OCI-LY3 (cell line): ENCODE measurements around the gene RSAD1.

Source experiments
- H2AFZ ChIP-seq: fragments of 200-600, 300-600 bp; shearing (Covaris generic); 2 replicates; pipeline ENCODE4 v1.6.0; 2014; ENCODE audit warnings: antibody characterized with exemption, low read depth, low read length
- H3K27ac ChIP-seq: fragments of 200-600, 300-600 bp; sonication (generic); 2 replicates; pipeline ENCODE4 v1.5.1; 2014; ENCODE audit warnings: mild to moderate bottlenecking, low read length, moderate library complexity, mixed read lengths
- H3K27me3 ChIP-seq: fragments of 200-600, 300-600 bp; sonication (generic); 2 replicates; pipeline ENCODE4 v1.6.1; 2014; ENCODE audit warnings: low read depth, low read length, mixed read lengths
- H3K36me3 ChIP-seq: fragments of 200-600, 300-600 bp; sonication (generic); replicated peaks from 2 replicates; pipeline ENCODE3; 2014; ENCODE audit warnings: low read depth, low read length, mixed read lengths
- H3K4me1 ChIP-seq: fragments of 300-600, 200-600 bp; sonication (generic); 2 replicates; pipeline ENCODE4 v1.6.1; 2014; ENCODE audit warnings: low read length, mixed read lengths
- H3K4me2 ChIP-seq: fragments of 200-600, 300-600 bp; sonication (generic); 2 replicates; pipeline ENCODE4 v1.6.1; 2014; ENCODE audit warnings: low read length, mixed read lengths
- H3K4me3 ChIP-seq: fragments of 300-600, 200-600 bp; sonication (generic); 2 replicates; pipeline ENCODE4 v1.5.1; 2014; ENCODE audit warnings: antibody characterized with exemption, mild to moderate bottlenecking, low read length, moderate library complexity
- H3K79me2 ChIP-seq: fragments of 300-600, 200-600 bp; shearing (Covaris generic); 2 replicates; pipeline ENCODE4 v1.6.1; 2014; ENCODE audit warnings: mild to moderate bottlenecking, low read length, mixed read lengths
- H3K9ac ChIP-seq: fragments of 300-600, 200-600 bp; shearing (Covaris generic); 2 replicates; pipeline ENCODE4 v1.6.0; 2014; ENCODE audit warnings: mild to moderate bottlenecking, low read length, moderate library complexity
- H3K9me3 ChIP-seq: fragments of 200-600, 300-600 bp; shearing (Covaris generic); 2 replicates; pipeline ENCODE4 v1.6.1; 2014; ENCODE audit warnings: low read length, mixed read lengths; ENCODE audit not compliant: insufficient read depth
- H4K20me1 ChIP-seq: fragments of 200-600, 300-600 bp; sonication (generic); 2 replicates; pipeline ENCODE4 v1.6.1; 2016; ENCODE audit warnings: low read length, mixed read lengths; ENCODE audit not compliant: insufficient read depth
- EZH2phosphoT487 ChIP-seq: fragments of 200-600 bp; shearing (Covaris generic); IDR thresholded peaks from 2 replicates; pipeline ENCODE4 v1.6.1; 2018; ENCODE audit warnings: antibody characterized with exemption, mixed run types, low read depth
- TF ChIP-seq, protein P1 (sequence below): fragments of 200-600, 300-600 bp; sonication (generic); IDR thresholded peaks from 2 replicates; pipeline ENCODE4 v1.5.1; 2014; ENCODE audit warnings: antibody characterized with exemption, low read length, low read depth

Gene RSAD1

DNA sequence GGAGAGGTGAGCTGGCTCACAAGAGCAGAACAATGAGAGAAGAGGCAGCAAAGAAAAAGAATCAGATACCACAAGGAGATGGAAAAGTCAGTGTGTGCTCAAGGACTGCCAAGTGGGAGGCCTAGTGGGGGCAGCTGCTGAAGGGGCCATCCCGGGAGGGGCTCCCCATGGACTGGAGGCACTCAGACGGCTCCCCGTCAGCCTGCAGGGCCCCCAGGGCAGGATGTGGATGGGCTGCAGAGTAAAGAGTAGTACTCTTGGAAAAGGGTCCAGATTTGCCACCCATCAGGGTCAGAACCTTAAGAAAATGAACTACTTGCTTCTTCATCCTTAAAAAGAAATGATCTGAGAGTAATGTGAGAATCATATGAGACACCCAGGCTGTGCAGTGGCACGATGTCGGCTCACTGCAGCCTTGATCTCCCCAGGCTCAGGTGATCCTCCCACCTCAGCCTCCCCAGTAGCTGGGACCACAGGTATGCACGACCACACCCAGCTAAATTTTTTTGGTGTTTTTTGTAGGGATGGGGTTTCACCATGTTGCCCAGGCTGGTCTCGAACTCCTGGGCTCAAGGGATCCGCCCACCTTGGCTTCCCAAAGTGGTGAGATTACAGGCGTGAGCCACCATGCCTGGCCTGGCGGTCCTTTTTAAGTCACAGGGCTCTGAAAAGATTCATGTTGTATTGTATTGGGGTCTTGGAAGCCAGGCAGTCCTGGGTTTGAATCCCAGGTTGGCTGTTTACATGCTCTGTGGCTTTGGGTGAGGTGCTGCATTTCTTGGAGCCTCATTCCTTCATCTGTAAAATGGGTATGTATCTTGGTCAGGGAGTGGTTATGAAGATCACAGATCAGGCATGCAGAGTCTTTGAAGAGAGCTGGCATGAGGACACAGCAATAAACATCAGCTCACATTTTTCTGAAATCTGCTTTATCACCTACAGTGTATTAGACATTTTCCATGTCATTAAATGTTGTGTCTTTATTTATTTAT, 37.5 kb upstream of the RSAD1 start:
- H2AFZ ChIP-seq = no peak overlapping the region
- H3K4me2 ChIP-seq = no peak overlapping the region
- no peak overlapping the region for H3K27ac ChIP-seq
- H4K20me1 ChIP-seq = peaks cover 5% of the 10 kb centered on the region; the same call in 1 of the 2 replicates
- no peaks in the 10 kb centered on the region for H3K36me3 ChIP-seq
- no peak overlapping the region for H3K4me3 ChIP-seq
- no peaks in the 10 kb centered on the region for H3K27me3 ChIP-seq
- H3K9me3 ChIP-seq = no peaks in the 10 kb centered on the region
- H3K4me1 ChIP-seq = no peaks in the 10 kb centered on the region
- H3K79me2 ChIP-seq = no peaks in the 10 kb centered on the region
- no peak overlapping the region for H3K9ac ChIP-seq
- no peak for TF ChIP-seq EZH2phosphoT487
- TF ChIP-seq, protein P1, sequence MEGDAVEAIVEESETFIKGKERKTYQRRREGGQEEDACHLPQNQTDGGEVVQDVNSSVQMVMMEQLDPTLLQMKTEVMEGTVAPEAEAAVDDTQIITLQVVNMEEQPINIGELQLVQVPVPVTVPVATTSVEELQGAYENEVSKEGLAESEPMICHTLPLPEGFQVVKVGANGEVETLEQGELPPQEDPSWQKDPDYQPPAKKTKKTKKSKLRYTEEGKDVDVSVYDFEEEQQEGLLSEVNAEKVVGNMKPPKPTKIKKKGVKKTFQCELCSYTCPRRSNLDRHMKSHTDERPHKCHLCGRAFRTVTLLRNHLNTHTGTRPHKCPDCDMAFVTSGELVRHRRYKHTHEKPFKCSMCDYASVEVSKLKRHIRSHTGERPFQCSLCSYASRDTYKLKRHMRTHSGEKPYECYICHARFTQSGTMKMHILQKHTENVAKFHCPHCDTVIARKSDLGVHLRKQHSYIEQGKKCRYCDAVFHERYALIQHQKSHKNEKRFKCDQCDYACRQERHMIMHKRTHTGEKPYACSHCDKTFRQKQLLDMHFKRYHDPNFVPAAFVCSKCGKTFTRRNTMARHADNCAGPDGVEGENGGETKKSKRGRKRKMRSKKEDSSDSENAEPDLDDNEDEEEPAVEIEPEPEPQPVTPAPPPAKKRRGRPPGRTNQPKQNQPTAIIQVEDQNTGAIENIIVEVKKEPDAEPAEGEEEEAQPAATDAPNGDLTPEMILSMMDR = no peak

- TF ChIP-seq, protein P1 = no peak
- no peak for TF ChIP-seq EZH2phosphoT487
- Histone ChIP-seq H3K36me3 (no peaks in the 10 kb centered on the region), H3K9me3 (no peaks in the 10 kb centered on the region), H3K27ac (no peak overlapping the region), H3K4me3 (no peak overlapping the region), H3K4me1 (no peaks in the 10 kb centered on the region), H4K20me1 (peaks cover 5% of the 10 kb centered on the region; the same call in 1 of the 2 replicates), H3K4me2 (no peak overlapping the region), H3K79me2 (no peaks in the 10 kb centered on the region), H3K27me3 (no peaks in the 10 kb centered on the region), H3K9ac (no peak overlapping the region), H2AFZ (no peak overlapping the region)
Measured at GRCh38 chr17:50443505-50443974, 35.1 kb upstream of the RSAD1 start.

GRCh38 chr17:50444841-50445715, 33.6 kb upstream of the RSAD1 start:
- H3K27me3 ChIP-seq = no peaks in the 10 kb centered on the region
- no peaks in the 10 kb centered on the region for H3K36me3 ChIP-seq
- H3K27ac ChIP-seq = no peak overlapping the region
- no peak overlapping the region for H3K4me3 ChIP-seq
- no peak overlapping the region for H3K9ac ChIP-seq
- no peaks in the 10 kb centered on the region for H3K4me1 ChIP-seq
- no peaks in the 10 kb centered on the region for H3K79me2 ChIP-seq
- TF ChIP-seq, protein P1 = no peak
- TF ChIP-seq EZH2phosphoT487 = no peak
- peaks cover 5% of the 10 kb centered on the region; the same call in 1 of the 2 replicates for H4K20me1 ChIP-seq
- H2AFZ ChIP-seq = no peak overlapping the region
- H3K9me3 ChIP-seq = no peaks in the 10 kb centered on the region
- no peak overlapping the region for H3K4me2 ChIP-seq
